Lower leg skin (tissue), 3 donors: ENCODE results near the gene C10orf67.

ENCODE experiments used
- POLR2A ChIP-seq, 2 donors: fragments of 450-650 bp; IDR thresholded peaks; one replicate each; pipeline ENCODE4 v1.6.1; 2016 to 2017; ENCODE audit warnings: antibody characterized with exemption in 2 of 2, mild to moderate bottlenecking in 1 of 2, moderate library complexity in 1 of 2
- TF ChIP-seq, protein P1 (sequence below), 3 donors: fragments of 450-650 bp; IDR thresholded peaks; one replicate each; pipeline ENCODE4 v1.5.1; 2016; ENCODE audit warnings: antibody characterized with exemption in 3 of 3, mild to moderate bottlenecking in 3 of 3, moderate library complexity in 2 of 3

DNA sequence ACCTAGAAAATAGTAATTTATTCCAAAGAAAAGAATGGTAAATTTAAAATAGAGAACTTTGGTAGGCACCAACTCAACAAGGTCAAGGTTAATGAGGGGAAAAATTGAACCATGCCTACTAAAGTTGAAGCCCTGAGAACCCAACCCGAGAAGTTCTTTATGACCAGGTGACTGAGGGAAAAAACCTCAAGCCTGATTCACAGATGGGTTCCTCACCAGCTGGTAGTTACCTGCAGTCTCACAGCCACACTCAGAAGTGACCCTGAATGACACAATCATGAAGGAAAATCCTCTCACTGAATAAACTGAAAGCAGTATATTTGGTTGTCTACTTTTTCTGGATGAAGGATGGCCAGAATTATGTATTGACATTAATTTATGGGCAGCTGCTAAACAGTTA lies 7.0 kb downstream of the C10orf67 start:
- TF ChIP-seq, protein P1, sequence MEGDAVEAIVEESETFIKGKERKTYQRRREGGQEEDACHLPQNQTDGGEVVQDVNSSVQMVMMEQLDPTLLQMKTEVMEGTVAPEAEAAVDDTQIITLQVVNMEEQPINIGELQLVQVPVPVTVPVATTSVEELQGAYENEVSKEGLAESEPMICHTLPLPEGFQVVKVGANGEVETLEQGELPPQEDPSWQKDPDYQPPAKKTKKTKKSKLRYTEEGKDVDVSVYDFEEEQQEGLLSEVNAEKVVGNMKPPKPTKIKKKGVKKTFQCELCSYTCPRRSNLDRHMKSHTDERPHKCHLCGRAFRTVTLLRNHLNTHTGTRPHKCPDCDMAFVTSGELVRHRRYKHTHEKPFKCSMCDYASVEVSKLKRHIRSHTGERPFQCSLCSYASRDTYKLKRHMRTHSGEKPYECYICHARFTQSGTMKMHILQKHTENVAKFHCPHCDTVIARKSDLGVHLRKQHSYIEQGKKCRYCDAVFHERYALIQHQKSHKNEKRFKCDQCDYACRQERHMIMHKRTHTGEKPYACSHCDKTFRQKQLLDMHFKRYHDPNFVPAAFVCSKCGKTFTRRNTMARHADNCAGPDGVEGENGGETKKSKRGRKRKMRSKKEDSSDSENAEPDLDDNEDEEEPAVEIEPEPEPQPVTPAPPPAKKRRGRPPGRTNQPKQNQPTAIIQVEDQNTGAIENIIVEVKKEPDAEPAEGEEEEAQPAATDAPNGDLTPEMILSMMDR (IDR thresholded peaks at IDR 0.05), result no peak
- no peak for TF ChIP-seq POLR2A (IDR thresholded peaks at IDR 0.05)
